SHP77 (cell line): ENCODE measurements around the gene HSPA6.
"Not testable (repeated sequence)": the region's sequence is repeated elsewhere in the genome, so short reads cannot be mapped to it uniquely, and the experiment has no call there.

Source experiments
- DNase-seq, 2 experiments: peaks; one replicate each; lab custom pipeline; 2025; lab: John Stamatoyannopoulos, UW

Gene HSPA6

GRCh38 chr1:161523817-161524741 lies at the start of gene HSPA6:
TSS of gene HSPA6 (plus strand) at chr1:161524540. CDS start at chr1:161524659, 119 bp downstream.
- peak; percentile 41 to 67 for DNase-seq

- not testable (repeated sequence) for DNase-seq
Observed at GRCh38 chr1:161477711-161478110, 46.6 kb upstream of the HSPA6 start.

- DNase-seq, result no peak
Observed at GRCh38 chr1:161478985-161479384, 45.4 kb upstream of the HSPA6 start.

- DNase-seq, result no peak
Observed at GRCh38 chr1:161480381-161481035, 43.8 kb upstream of the HSPA6 start.

GRCh38 chr1:161481624-161482392 lies 42.5 kb upstream of the HSPA6 start:
- DNase-seq, result no peak

- DNase-seq, result no peak
Observed at GRCh38 chr1:161482610-161483009, 41.7 kb upstream of the HSPA6 start.

- no peak for DNase-seq
Observed at GRCh38 chr1:161483361-161483760, 41.0 kb upstream of the HSPA6 start.

GRCh38 chr1:161484613-161485012 lies 39.7 kb upstream of the HSPA6 start:
- no peak for DNase-seq

- peak; percentile 55 to 72 for DNase-seq
Observed at GRCh38 chr1:161486806-161487741, 37.3 kb upstream of the HSPA6 start.

- no peak for DNase-seq
Observed at GRCh38 chr1:161491472-161491871, 32.9 kb upstream of the HSPA6 start.

- no peak for DNase-seq
Observed at GRCh38 chr1:161492827-161493226, 31.5 kb upstream of the HSPA6 start.

GRCh38 chr1:161494091-161494735 lies 30.1 kb upstream of the HSPA6 start:
- DNase-seq, result no peak

GRCh38 chr1:161495490-161495889 lies 28.9 kb upstream of the HSPA6 start:
- DNase-seq, result no peak

- no peak for DNase-seq
Observed at GRCh38 chr1:161497961-161498360, 26.4 kb upstream of the HSPA6 start.

GRCh38 chr1:161498646-161499045 lies 25.7 kb upstream of the HSPA6 start:
- no peak for DNase-seq

- no peak for DNase-seq
Observed at GRCh38 chr1:161499099-161500039, 25.0 kb upstream of the HSPA6 start.

GRCh38 chr1:161501234-161501633 lies 23.1 kb upstream of the HSPA6 start:
- no peak for DNase-seq

GRCh38 chr1:161502181-161502580 lies 22.2 kb upstream of the HSPA6 start:
- DNase-seq, result no peak

GRCh38 chr1:161502641-161503393 lies 21.5 kb upstream of the HSPA6 start:
- DNase-seq, result no peak
